ENCODE measurements around the gene ZNF281.
A peak's percentile ranks its signal among the peaks of the same experiment; 100 is the strongest.

GRCh38 chr1:200380589-200381021 is 29.2 kb downstream of the ZNF281 start:
- no peak for TF ChIP-seq POLR2A (IDR thresholded peaks at IDR 0.05; ENCODE audit: low read depth, low read length)
- TF ChIP-seq POLR2AphosphoS5 (IDR thresholded peaks at IDR 0.05; ENCODE audit: low read depth, low read length) = no peak
- TF ChIP-seq TAF1 (IDR thresholded peaks at IDR 0.05; ENCODE audit: low read depth, low read length) = no peak
- peak; percentile 62; the same call in 1 of the 2 replicates for TF ChIP-seq POU2F2 (IDR thresholded peaks at IDR 0.05; ENCODE audit: low read depth, low read length)
- no peak for TF ChIP-seq SPI1 (IDR thresholded peaks at IDR 0.05; ENCODE audit: low read depth, low read length)

Data from GM12891 (cell line).